GM21390 (cell line): ENCODE data around the gene CARD11.
"Not testable (repeated sequence)": the region's sequence is repeated elsewhere in the genome, so short reads cannot be mapped to it uniquely, and the experiment has no call there.

Experiments used
- ATAC-seq: cut with Tn5 transposase; IDR thresholded peaks from one replicate; pipeline ENCODE4 v1.9.1; 2021; ENCODE audit not compliant: unreplicated experiment

The CARD11 gene

DNA sequence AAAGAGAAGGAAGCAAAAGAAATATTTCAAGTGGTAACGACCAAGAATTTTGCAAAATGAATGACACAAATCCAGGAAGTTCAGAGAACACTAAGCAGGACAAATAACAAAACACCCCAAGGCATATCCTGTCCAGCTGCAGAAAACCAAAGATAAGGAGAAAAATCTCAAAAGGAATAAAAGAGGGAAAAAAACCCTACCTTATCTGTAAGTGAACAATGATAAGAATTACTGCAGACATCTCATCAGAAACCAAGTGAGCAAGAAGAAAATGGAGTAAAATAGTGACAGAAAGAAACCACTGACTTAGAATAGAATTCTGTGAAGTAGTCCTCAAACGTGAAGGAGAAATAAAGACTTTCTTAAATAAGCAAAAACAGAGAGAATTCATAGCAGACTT is 21.8 kb downstream of the CARD11 start:
- no peak for ATAC-seq

DNA sequence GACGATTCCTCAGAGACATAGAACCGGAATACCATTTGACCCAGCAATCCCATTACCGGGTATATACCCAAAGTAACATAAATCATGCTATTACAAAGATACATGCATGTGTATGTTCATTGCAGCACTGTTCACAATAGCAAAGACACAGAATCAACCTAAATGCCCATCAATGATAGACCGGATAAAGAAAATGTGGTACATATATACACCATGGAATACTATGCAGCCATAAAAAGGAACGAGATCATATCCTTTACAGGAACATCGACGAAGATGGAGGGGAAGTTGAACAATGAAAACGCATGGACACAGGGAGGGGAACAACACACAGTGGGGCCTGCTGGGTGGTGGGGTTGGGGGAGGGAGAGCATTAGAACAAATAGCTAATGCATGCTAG is 22.4 kb downstream of the CARD11 start:
- ATAC-seq: not testable (repeated sequence)

DNA sequence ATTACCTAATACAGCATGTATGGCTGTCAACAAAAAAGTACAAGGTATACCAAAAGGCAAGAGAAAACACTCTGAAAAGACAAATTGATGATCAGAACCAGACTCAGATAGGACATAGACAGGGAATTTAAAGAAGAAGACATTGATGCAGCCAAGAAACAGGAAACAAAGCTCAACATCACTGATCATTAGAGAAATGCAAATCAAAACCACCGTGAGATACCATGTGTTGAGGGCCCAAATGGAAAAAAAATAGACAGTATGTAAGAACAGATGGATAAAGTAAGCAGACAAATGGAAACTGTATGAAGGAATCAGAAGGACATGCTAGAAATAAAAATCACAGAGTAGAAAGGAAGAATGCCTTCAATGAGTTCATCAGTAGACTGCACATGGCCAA is 23.3 kb downstream of the CARD11 start:
- ATAC-seq: no peak

DNA sequence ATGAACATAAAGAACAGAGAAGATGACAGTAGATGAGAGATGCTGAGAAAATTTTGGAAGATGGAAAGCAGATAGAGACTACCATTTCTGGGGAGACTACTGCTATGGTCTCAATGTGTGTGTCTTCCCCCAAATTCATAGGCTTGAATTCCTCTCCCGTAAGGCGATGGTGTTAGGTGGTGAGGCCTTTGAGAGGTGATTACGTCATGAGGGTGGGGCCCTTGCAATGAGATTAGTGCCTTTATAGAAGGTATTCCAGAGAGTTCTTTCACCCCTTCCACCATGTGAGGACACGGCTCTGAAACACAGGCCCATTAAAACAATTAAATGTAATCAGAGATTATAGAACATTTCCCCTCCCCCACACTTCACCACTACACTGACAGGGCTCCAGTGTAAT is 23.9 kb downstream of the CARD11 start:
- no peak for ATAC-seq

DNA sequence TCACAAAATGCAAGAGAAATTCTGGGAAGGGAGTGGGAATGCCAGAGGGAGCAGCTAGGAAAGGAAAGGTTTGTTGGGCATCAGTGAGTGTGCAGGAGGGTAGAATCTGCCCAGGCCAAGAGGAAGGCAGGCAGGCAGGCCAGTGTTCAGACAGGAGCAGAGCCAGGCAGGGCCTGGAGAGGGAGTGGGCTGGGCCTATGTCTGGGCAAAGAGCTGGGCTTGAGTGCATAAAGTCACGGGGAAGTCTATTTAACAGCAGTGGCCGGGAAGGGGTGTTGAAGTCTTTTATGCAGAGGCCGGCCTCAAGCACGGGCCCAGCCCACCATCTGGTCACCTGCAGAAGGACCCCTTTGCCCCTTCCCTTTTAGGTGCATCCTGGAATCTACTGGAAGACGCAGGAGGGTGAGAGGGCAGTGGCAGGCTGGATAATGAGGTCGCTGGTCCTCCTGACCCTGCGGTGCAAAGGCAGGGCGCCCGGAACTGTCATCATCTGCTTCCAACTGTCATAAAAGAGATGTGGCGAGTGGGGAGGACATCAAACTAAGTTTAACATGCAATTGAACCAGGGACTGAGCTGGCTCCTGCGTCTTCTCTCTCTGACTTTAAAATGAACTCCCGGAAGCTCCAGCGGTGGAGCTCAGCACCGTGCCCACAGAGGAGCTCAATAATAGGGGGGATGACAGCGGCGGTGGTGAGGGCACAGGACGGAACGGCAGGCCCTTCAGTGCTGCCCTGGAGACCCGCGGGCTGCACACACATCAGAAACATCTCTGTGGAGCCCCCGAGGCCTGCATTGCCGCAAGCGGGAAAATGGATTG is 29.5 kb downstream of the CARD11 start:
- no peak for ATAC-seq

DNA sequence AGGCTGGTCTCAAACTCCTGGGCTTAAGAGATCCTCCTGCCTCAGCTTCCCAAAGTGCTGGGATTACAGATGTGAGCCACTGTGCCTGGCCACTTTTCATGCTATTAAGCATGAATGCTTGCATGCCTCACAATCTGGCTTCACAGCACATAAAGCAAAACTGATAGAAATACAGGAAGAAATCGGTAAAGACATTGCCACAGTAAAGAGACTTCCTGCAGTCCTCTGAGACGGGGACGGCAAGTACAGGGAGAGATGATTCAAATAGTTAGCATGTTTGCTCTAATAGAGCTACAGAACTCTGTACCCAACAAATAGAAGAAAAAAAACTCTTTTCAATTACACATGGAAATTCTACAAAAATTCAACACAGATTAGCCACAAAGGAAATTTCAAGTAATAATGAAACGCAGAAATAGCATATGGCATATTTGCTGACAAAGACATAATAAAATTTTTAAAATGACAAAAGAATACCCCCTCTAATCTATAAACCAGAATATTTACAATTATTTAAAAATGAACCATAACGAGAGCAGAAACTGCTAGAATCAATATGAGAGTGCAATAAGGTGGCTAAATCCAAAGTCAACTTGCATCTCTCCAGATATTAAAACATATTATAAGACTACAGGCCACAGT is 32.3 kb downstream of the CARD11 start:
- ATAC-seq: no peak

DNA sequence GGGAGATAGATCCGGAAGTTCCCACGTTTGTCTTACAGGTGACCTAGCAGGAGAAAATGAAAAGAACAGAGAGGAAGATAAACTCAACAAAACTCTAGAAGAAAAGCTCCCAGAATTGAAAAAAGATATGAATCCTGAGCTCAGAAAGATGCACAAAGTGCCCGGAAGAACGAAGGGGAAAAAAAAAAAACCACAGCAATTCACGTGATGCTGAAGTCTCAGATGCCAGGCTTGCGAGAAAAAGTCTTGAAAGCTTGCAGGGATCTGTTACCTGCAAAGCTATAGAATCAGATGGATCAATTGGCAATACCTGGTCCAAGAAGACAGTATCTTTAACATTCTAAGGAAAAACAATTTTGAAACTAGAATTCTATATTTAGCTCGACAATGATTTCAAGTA is 33.5 kb downstream of the CARD11 start:
- ATAC-seq: no peak

DNA sequence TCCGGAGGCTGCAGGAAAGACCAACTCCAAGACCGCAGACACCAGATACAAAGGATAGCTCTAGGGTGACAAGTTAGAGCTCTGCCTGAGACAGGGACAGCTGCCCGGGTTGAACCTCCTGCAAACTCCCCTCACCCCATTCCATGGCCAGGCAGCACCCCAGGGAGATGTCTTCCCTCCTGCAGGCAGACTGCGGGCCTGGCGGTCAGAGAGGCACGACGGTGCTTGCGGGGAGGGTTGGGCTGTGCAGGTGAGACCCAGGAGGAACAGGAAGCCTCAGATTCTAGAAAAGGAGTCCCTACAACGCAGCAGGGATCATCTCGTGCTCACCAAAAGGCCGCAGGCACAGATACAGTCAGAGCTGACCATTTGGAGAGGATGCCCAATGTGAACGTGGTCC is 34.6 kb downstream of the CARD11 start:
- ATAC-seq: no peak

DNA sequence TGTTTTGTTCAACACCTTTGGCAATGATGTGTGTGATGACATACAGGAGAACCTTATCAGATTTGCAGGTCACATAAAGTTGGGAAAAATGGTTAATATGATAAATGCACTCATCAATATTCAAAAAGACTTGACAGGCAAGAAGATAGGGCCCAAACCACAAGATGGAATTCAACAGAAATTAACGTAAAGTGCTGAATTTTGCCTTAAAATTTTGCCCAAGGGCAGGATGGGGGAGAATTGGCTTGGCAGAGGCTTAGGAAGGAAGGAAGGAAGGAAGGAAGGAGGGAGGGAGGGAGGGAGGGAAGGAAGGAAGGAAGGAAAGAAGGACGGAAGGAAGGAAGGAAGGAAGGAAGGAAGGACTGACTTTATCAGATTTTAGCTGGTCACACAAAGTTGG is 35.3 kb downstream of the CARD11 start:
- ATAC-seq: no peak

DNA sequence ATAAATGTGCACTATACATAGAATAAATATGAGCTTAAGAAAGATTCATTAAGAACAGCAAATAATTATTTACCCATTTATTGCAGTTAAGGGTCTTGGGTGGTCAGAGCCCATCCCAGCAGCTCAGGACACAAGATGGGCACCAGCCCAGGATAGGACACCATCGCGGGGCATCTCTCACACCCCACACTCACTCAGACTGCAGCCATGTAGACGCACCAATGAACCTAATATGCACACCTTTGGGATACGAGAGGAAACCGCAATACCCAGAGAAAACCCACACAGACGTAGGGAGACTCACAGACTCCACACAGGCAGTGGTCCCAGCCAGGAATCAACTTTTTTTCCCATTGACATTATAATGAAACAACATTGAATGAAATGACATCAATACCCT is 36.0 kb downstream of the CARD11 start:
- ATAC-seq: no peak

DNA sequence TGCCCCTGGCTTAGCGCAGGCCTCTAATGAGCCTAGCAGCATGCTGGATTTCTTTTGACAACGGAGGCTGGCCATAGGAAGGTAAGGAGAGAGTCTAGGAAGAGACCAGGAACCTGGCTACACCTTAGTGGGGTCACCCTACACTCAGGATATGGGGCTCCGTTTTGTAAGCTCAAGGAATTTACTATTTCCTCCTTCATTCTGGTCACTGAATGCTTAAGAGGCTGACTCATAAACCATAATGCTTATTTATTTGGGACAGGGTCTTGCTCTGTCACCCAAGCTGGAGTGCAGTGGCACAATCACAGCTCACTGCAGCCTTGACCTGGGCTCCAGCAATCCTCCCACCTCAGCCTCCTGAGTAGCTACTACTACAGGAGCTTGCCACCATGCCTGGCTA is 38.4 kb downstream of the CARD11 start:
- no peak for ATAC-seq

DNA sequence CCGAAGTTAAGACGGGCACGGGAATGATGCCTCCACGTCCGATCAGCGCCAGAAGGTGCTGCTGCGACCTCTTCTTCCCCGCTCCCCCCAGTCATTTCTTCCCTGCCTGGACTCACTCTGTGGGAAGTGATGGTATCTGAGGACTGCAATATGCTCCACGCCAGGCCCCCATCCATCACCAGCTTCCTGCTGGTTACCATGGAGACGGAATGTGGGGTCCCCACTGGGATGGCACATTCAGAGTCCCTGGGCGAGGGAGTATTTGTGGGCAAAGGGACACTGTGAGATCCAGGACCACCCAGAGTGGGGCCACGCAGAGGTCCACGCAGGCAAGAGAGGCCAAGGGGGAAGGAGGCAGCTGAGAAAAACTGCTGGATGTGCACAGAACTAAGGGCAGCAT is 39.7 kb downstream of the CARD11 start:
- no peak for ATAC-seq

DNA sequence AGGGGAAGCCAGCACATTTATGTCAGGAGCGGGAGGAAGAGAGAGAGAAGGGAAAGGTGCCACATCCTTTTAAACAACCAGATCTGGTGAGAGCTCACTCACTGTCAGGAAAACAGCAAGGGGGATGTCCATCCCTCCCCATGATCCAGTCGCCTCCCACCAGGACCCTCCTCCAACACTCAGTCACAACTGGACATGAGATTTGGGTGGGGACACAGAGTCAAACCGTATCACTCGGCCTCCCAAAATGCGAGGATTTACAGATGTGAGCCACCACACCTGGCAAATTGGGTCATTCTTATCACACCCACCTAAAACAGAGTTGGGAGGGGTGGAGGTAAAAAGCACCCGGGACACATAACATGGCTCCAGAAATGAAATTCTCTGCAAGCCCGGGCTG is 41.0 kb downstream of the CARD11 start:
- no peak for ATAC-seq

DNA sequence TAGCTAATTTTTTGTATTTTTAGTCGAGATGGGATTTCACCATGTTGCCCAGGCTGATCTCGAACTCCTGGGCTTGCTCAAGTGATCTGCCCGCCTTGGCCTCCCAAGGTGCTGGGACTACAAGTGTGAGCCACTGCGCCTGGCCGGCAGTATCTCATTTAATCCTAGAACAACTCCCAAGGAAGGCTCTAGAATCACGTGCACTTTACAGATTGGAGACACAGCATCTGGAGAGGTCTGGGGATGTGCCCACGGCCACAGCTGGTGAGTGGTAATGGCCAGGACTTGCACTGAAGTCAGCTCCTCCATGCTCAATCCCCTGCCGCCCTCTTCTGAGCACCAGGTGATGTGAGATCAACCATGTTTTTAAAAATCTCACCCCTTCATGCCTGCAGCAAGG is 43.1 kb downstream of the CARD11 start:
- no peak for ATAC-seq

DNA sequence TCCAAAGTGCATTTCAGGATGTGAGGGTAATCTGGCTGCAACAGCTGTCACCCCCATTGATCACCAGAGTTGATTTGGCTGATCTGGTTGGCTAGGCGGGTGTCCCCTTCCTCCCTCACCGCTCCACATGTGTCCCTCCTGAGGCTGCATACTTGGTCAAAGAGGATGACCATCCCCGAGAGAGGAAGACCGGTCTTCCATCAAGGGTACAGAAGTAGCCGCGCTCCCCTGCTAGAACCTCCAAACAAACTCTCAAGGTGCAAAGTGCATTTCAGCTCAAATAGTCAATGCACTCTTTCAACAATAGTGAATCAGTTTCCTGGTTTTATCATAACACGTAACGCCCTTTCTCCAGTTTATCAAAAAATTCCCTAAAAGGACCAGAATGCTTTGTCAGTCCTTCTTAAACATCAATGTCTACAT is 44.6 kb downstream of the CARD11 start:
- no peak for ATAC-seq

DNA sequence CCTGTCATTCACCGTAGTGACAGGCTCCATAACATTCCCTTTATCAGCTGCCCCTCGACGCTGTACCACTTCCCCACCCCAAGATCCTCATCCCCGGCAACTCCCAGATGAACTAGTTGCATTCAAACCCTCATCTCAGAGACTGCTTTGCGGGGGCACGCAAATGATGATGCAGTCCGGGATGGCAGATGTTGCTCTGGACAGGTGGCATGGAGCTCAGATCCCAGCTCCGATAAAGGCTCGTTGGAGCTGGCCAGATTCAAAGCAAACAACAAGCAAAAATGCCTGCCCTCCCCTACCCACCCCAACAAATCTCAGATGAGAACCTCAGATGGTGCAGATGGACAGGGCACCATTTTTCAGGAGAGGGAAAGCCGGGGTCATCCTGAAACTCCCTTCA is 46.7 kb downstream of the CARD11 start:
- no peak for ATAC-seq

DNA sequence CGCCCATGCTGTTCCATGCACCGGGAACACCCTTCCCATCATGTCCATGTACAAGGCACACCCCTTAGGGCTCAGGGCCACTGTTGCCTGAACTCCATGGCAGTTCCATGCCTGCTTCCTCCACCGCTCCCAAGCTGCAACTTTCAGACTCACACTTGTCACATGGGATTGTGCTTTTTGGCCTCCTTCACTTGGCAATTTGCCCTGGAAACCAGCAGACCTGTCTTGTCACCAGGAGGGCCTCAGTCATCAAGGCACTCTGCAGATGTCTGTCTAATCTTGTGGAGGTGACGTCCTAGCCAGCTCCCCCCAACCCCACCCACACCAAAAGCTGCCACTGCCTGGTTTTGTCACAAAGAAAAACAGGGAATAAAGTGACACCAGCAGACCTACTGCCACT is 47.5 kb downstream of the CARD11 start:
- ATAC-seq: no peak

DNA sequence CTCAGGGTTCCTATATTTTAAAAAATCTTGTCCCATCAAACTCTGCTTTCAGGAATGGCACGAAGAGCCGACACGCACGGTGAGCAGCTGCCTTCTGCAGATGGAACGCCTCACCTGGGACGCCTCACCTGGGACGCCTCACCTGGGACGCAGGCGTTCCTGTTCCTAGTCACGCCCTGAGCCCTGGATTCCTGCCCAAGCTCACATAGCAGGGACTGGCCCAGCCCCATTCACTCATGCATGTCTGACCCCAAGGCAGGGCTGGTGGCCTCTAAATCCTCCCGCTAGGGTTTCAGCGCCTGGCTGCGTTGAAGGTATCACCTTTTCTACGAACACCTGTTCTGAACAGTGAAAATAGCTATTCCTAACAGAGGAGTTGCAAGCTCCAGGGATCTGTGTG is 49.8 kb downstream of the CARD11 start:
- no peak for ATAC-seq

DNA sequence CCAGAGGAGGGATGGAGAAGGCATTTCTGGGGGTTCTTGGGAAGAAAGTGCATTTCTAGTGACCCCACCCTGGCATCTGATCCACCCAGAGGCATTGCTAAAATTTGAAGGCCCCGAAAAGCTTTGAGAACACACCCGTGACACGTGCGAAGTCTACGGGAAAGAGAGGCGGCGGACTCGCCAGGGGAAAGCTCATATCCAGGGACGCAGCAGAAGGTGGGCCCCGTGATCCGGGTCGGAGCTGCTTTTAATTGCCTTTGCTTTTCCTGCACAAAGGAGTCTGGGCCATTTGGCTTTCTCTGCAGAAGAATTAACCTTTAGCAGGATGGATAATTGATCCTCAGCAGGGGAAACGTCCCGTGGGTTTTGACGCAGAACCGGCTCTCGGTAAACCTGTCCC is 50.3 kb downstream of the CARD11 start:
- no peak for ATAC-seq

DNA sequence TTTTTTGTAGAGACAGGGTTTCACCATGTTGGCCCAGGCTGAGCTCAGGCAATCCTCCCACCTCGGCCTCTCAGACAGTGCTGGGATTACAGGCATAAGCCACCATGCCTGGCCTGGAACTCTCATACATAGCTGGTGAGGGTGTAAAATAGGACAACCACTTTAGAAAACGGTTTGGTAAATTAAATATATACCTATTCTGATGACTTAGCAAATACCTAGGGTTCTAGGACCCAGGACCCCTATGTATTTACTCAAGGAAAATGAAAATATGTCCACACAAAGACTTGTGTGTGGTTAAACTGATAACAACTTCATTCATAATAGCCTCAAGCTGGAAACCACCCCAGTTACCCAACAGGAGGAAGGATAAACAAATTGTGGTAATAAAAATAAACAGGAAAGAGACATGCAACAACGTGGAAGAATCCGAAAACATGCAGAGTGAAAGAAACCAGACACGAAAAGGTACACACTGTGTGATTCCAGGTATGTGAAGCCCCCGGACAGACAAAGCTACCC is 52.7 kb downstream of the CARD11 start:
- no peak for ATAC-seq

DNA sequence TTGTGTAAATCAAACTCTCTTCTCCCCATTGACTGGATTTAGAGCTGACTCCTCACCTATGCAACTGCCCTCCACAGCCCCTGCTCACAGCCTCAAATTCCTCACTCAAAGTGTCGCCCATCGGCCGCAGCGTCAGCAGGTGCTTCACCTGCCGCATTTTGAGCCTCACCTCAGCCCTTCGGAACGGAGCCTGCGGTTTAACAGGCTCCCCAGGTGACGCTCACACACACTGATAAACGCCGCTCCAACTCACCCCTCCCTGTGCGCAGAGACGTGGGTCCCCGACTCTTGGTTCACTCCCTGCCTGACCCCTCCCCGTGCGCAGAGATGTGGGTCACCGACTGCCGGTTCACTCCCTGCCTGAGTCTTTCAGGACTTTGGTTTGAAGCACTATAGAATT is 57.1 kb downstream of the CARD11 start:
- no peak for ATAC-seq

DNA sequence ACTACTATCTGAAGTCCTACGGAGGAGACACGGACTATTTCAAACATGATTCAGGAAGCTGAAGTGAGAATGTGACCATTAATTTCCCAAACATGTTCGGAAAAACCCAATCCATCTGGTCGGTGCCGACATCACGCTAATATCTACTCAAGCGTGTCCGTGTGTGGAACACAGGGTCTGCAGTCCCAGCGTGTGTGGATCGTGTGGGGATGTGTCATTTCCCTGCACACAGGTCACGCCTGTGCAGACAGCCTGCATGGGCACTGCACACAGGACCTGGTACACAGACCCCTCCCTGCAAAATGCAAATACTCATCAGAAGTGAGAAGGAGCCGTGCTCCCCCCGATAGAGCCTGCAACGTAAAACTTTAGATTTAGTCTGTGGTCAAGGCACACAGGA is 57.8 kb downstream of the CARD11 start:
- ATAC-seq: no peak

DNA sequence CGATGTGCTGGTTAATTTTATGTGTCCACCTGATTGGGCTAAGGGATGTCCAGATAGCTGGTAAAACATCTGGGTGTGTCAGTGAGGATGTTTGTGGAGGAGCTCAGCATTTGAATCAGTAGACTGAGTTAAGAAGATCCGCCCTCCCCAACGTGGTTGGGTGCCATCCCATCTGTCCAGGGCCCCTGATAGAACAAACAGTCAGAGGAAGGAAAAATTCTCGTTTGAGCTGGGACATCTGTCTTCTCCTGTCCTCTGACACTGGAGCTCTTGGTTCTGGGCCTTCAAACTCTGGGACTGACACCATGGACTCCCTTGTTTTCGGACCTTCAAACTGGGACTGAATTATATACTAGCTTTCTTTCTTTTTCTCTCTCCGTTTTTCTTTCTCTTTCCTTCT is 59.6 kb downstream of the CARD11 start:
- no peak for ATAC-seq
